MM.1S (cell line): ENCODE measurements around the gene KIAA1328.

Experiments used
- DNase-seq: peaks from one replicate; pipeline ENCODE4 v3.0.0-alpha.2; 2015
- H2AFZ ChIP-seq: fragments of 300-600 bp; sonication (generic); 2 replicates; pipeline ENCODE4 v1.6.0; 2016; ENCODE audit warnings: antibody characterized with exemption, low read length
- H3F3A ChIP-seq: fragments of 300-600 bp; sonication (generic); 2 replicates; pipeline ENCODE4 v1.6.1; 2016; ENCODE audit warnings: mild to moderate bottlenecking, antibody characterized with exemption, low read length, moderate library complexity, mixed read lengths; ENCODE audit not compliant: insufficient read depth
- H3K27ac ChIP-seq: fragments of 300-600 bp; sonication (generic); 2 replicates; pipeline ENCODE4 v1.5.1; 2016; ENCODE audit warnings: mild to moderate bottlenecking, low read length
- H3K27me3 ChIP-seq: fragments of 300-600 bp; sonication (generic); replicated peaks from 2 replicates; pipeline ENCODE4 v1.6.0; 2016; ENCODE audit warnings: low read length; ENCODE audit not compliant: insufficient read depth
- H3K36me3 ChIP-seq: fragments of 300-600 bp; sonication (generic); replicated peaks from 2 replicates; pipeline ENCODE4 v1.6.1; 2016; ENCODE audit warnings: mild to moderate bottlenecking, low read length, mixed read lengths; ENCODE audit not compliant: insufficient read depth
- H3K4me1 ChIP-seq: fragments of 300-600 bp; sonication (generic); 2 replicates; pipeline ENCODE4 v1.6.1; 2016; ENCODE audit warnings: low read length, mixed read lengths
- H3K4me2 ChIP-seq: fragments of 300-600 bp; sonication (generic); 2 replicates; pipeline ENCODE4 v1.6.0; 2016; ENCODE audit warnings: low read depth, low read length
- H3K4me3 ChIP-seq: fragments of 300-600 bp; sonication (generic); 2 replicates; pipeline ENCODE4 v1.5.1; 2016; ENCODE audit warnings: low read length, mixed read lengths
- H3K79me2 ChIP-seq: fragments of 300-600 bp; sonication (generic); 2 replicates; pipeline ENCODE4 v1.6.1; 2016; ENCODE audit warnings: mixed run types, low read length, mixed read lengths
- H3K9ac ChIP-seq: fragments of 300-600 bp; sonication (generic); 2 replicates; pipeline ENCODE4 v1.6.1; 2016; ENCODE audit warnings: low read length, mixed read lengths
- H3K9me2 ChIP-seq: fragments of 300-600 bp; sonication (generic); replicated peaks from 2 replicates; pipeline ENCODE4 v1.6.1; 2016; ENCODE audit warnings: mild to moderate bottlenecking, low read length, mixed read lengths; ENCODE audit not compliant: insufficient read depth
- H3K9me3 ChIP-seq: fragments of 300-600 bp; sonication (generic); replicated peaks from 2 replicates; pipeline ENCODE4 v1.6.1; 2016; ENCODE audit warnings: mild to moderate bottlenecking, low read length, mixed read lengths; ENCODE audit not compliant: insufficient read depth
- H4K20me1 ChIP-seq: fragments of 300-600 bp; sonication (generic); 2 replicates; pipeline ENCODE4 v1.6.1; 2016; ENCODE audit warnings: mild to moderate bottlenecking, low read length, moderate library complexity, mixed read lengths; ENCODE audit not compliant: insufficient read depth
- EZH2 ChIP-seq: fragments of 300-600 bp; sonication (generic); optimal IDR thresholded peaks from 2 replicates; pipeline ENCODE3; 2017; ENCODE audit warnings: low read depth, mild to moderate bottlenecking, antibody characterized with exemption, low read length, mixed read lengths
- EZH2phosphoT487 ChIP-seq: fragments of 300-600 bp; sonication (generic); IDR thresholded peaks from 2 replicates; pipeline ENCODE4 v1.6.1; 2018; ENCODE audit warnings: antibody characterized with exemption, low read length
- TF ChIP-seq, protein P1 (sequence below): fragments of 300-600 bp; sonication (generic); IDR thresholded peaks from 2 replicates; pipeline ENCODE4 v1.5.1; 2016; ENCODE audit warnings: antibody characterized with exemption, low read length, mixed read lengths

KIAA1328 gene

DNA sequence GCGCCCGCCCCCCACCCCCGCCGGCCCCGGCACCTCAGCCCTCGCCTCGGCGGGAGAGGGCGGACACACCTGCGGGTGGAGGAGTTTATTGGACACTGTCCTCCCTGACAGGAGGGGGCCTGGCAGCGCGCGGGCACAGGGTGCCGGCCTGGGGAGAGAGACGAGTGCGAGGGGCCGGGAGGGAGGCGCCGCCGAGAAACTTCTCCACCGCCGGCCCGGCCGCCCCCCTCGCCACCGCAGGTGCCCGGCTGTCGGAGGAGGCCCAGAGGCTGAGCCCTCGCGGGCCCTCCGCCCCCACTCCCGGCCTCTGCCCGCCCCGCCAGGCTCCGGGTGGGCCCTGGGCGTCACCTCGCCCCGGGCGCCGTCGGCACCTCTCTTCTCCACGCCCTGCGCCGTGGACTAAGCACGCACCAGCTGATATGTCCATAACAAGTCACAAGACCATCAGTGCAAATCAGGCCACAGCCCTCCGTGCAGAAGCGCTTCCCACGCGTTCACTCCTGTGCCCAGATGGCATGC lies 425.4 kb downstream of the KIAA1328 start:
- H3K27me3 ChIP-seq, result no peaks in the 10 kb centered on the region; the same call in 1 of the 2 replicates
- H2AFZ ChIP-seq, result 0 out of 2 replicates have a peak overlapping the region, but pooled peaks have one; percentile 23
- H3K36me3 ChIP-seq, result no peaks in the 10 kb centered on the region
- H3K4me2 ChIP-seq, result peak overlapping the region; percentile 55; the same call in 1 of the 2 replicates
- no peaks in the 10 kb centered on the region for H3K79me2 ChIP-seq
- H4K20me1 ChIP-seq, result no peaks in the 10 kb centered on the region
- H3K9me2 ChIP-seq, result no peaks in the 10 kb centered on the region
- no peaks in the 10 kb centered on the region for H3K4me1 ChIP-seq
- H3K9ac ChIP-seq, result no peak overlapping the region
- H3K27ac ChIP-seq, result no peak overlapping the region
- TF ChIP-seq EZH2 (no peak), EZH2phosphoT487 (no peak)
- TF ChIP-seq, protein P1, sequence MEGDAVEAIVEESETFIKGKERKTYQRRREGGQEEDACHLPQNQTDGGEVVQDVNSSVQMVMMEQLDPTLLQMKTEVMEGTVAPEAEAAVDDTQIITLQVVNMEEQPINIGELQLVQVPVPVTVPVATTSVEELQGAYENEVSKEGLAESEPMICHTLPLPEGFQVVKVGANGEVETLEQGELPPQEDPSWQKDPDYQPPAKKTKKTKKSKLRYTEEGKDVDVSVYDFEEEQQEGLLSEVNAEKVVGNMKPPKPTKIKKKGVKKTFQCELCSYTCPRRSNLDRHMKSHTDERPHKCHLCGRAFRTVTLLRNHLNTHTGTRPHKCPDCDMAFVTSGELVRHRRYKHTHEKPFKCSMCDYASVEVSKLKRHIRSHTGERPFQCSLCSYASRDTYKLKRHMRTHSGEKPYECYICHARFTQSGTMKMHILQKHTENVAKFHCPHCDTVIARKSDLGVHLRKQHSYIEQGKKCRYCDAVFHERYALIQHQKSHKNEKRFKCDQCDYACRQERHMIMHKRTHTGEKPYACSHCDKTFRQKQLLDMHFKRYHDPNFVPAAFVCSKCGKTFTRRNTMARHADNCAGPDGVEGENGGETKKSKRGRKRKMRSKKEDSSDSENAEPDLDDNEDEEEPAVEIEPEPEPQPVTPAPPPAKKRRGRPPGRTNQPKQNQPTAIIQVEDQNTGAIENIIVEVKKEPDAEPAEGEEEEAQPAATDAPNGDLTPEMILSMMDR, result no peak
- peak overlapping the region; percentile 25; the same call in 1 of the 2 replicates for H3K4me3 ChIP-seq
- no peak for DNase-seq
- no peaks in the 10 kb centered on the region for H3F3A ChIP-seq
- no peaks in the 10 kb centered on the region for H3K9me3 ChIP-seq

DNA sequence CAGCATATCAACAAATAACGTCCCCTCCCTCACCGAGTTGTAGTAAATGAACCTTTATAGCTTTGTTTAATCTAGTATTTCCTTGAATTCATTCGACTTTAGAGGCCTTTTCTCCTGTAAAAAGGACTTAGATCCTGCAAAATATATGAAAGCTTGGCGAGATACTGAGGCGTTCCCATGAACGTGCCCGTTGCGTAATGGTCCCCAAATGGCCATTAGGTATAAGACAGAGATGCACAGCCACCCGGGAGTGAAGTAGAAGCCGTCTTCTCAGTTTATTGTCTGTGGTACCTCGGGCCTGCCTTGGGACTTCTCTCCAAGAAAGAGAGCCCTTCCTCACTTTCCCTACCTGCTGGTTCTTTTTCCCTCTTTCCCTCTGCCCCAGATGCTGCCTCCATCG lies 426.0 kb downstream of the KIAA1328 start:
- Histone ChIP-seq H3K27ac (no peak overlapping the region), H3K36me3 (no peaks in the 10 kb centered on the region), H3K79me2 (no peaks in the 10 kb centered on the region), H3K9ac (no peak overlapping the region), H3F3A (no peaks in the 10 kb centered on the region), H3K4me2 (no peak overlapping the region), H3K4me1 (no peaks in the 10 kb centered on the region), H3K9me3 (no peaks in the 10 kb centered on the region), H3K4me3 (no peak overlapping the region), H4K20me1 (no peaks in the 10 kb centered on the region), H3K9me2 (no peaks in the 10 kb centered on the region), H2AFZ (0 out of 2 replicates have a peak overlapping the region, but pooled peaks have one; percentile 23), H3K27me3 (no peaks in the 10 kb centered on the region; the same call in 1 of the 2 replicates)
- no peak for DNase-seq
- no peak for TF ChIP-seq EZH2
- no peak for TF ChIP-seq EZH2phosphoT487
- TF ChIP-seq, protein P1, result no peak

DNA sequence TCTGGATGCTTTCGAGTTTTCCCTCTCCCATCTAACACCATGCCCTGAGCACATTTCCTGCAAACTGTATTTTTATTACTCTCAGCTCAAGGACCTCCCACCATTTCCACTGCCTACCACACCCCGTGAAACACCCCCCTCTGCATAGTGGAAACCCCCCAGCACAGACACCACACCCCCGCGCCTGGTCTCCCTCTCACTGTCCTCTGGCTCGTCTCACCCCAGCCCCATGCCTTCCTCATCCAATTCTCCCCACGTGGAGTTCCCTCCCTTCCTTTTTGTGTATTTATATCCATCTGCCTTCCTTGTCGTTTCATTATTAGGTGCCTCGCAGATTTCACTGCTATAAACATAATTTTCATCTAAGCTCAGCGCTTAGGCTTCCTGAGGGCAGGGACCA lies 429.2 kb downstream of the KIAA1328 start:
- Histone ChIP-seq H3K4me2 (no peak overlapping the region), H3K9me3 (no peaks in the 10 kb centered on the region), H3K79me2 (no peaks in the 10 kb centered on the region), H3K4me1 (no peaks in the 10 kb centered on the region), H3F3A (no peaks in the 10 kb centered on the region), H3K36me3 (no peaks in the 10 kb centered on the region), H4K20me1 (no peaks in the 10 kb centered on the region), H2AFZ (no peak overlapping the region), H3K4me3 (no peak overlapping the region), H3K9me2 (no peaks in the 10 kb centered on the region), H3K9ac (no peak overlapping the region), H3K27ac (no peak overlapping the region), H3K27me3 (no peaks in the 10 kb centered on the region; the same call in 1 of the 2 replicates)
- TF ChIP-seq EZH2, result no peak
- no peak for TF ChIP-seq EZH2phosphoT487
- TF ChIP-seq, protein P1, result no peak
- no peak for DNase-seq
